Measurements from ENCODE around the gene TMEM240. TPM values are rescaled to one million over a fixed set of nuclear protein-coding genes. Genes with fewer than 3 reads are reported as not detected.
A peak's percentile ranks its signal among the peaks of the same experiment; 100 is the strongest.
"Not testable (repeated sequence)": the region's sequence is repeated elsewhere in the genome, so short reads cannot be mapped to it uniquely, and the experiment has no call there.

Gene TMEM240
- total and polyA plus RNA-seq, 2 donors (not counting 1 experiment from before 2014, with no cell fraction given), result 0.28 to 1.8 TPM

- H3K27ac Mint-ChIP-seq, result not testable (repeated sequence)
Measured at GRCh38 chr1:1513675-1514074, 26.7 kb downstream of the TMEM240 start.

GRCh38 chr1:1512425-1512824, 28.0 kb downstream of the TMEM240 start:
- H3K36me3 ChIP-seq (replicated peaks in 1 of 2; ENCODE audit: control extremely low read depth in 1 of 2, control insufficient read depth in 1 of 2, extremely low read depth in 1 of 2, insufficient read depth in 2 of 2, low read length in 1 of 2); H3K9me3 Mint-ChIP-seq (ENCODE audit: insufficient read depth); H4K20me1 ChIP-seq (ENCODE audit: control insufficient read depth, insufficient read depth, low read length, poor library complexity, severe bottlenecking); H3K4me2 ChIP-seq (replicated peaks; ENCODE audit: low read depth, low read length, poor library complexity, severe bottlenecking); H2AFZ ChIP-seq (ENCODE audit: insufficient read depth, low read depth, low read length, poor library complexity, severe bottlenecking); H3K27ac ChIP-seq (ENCODE audit: low read length in 2 of 2); H3K9me3 ChIP-seq (ENCODE audit: control extremely low read depth in 1 of 3, control insufficient read depth in 2 of 3, insufficient read depth in 1 of 3, low read length in 2 of 3); CTCF ChIA-PET; H3K27ac Mint-ChIP-seq; POLR2A ChIA-PET; H3K27me3 ChIP-seq (replicated peaks in 1 of 4; ENCODE audit: control extremely low read depth in 1 of 4, control insufficient read depth in 3 of 4, insufficient read depth in 4 of 4, low read length in 3 of 4); DNase-seq; H3K27me3 Mint-ChIP-seq: not testable (repeated sequence)
- H3K4me3 Mint-ChIP-seq, result peak overlapping the region; percentile 76
- peak overlapping the region in 3 of 5 experiments; percentile 19 to 91 (median 44) for H3K4me3 ChIP-seq (ENCODE audit: control extremely low read depth in 1 of 5, extremely low read depth in 1 of 5, insufficient read depth in 1 of 5, low read depth in 2 of 5, low read length in 4 of 5)
- peak; percentile 5 for ATAC-seq (ENCODE audit: low read depth)
- H3K79me2 ChIP-seq (ENCODE audit: control insufficient read depth, insufficient read depth, low read length), result peaks cover 12% of the 10 kb centered on the region
- H3K4me1 Mint-ChIP-seq, result peaks cover 13% of the 10 kb centered on the region
- H3K4me1 ChIP-seq (ENCODE audit: control insufficient read depth in 2 of 2, insufficient read depth in 2 of 2, low read length in 2 of 2), result peaks cover 6 to 10% of the 10 kb centered on the region in 2 donors
- WGBS (ENCODE audit: insufficient coverage), result 0% methylated on average over 5 of the region's 52 CpGs
- peak overlapping the region; percentile 69 for H3K9ac ChIP-seq (ENCODE audit: low read length)
- intact Hi-C loops (cut with micrococcal nuclease), result loop anchor here (1.0 to 2.0 kb wide), 2 partner anchors 62 to 103 kb away; partner anchors contain the start of genes MIB2 and SSU72

More at GRCh38 chr1:1513675-1514074, 26.7 kb downstream of the TMEM240 start:
- H3K36me3 ChIP-seq (replicated peaks in 1 of 2; ENCODE audit: control extremely low read depth in 1 of 2, control insufficient read depth in 1 of 2, extremely low read depth in 1 of 2, insufficient read depth in 2 of 2, low read length in 1 of 2); H3K9me3 ChIP-seq (ENCODE audit: control extremely low read depth in 1 of 3, control insufficient read depth in 2 of 3, insufficient read depth in 1 of 3, low read length in 2 of 3); H4K20me1 ChIP-seq (ENCODE audit: control insufficient read depth, insufficient read depth, low read length, poor library complexity, severe bottlenecking); CTCF ChIA-PET; H3K4me2 ChIP-seq (replicated peaks; ENCODE audit: low read depth, low read length, poor library complexity, severe bottlenecking); H2AFZ ChIP-seq (ENCODE audit: insufficient read depth, low read depth, low read length, poor library complexity, severe bottlenecking); H3K27me3 Mint-ChIP-seq; H3K27ac ChIP-seq (ENCODE audit: low read length in 2 of 2); H3K9ac ChIP-seq (ENCODE audit: low read length); H3K9me3 Mint-ChIP-seq (ENCODE audit: insufficient read depth); POLR2A ChIA-PET; ATAC-seq (ENCODE audit: low read depth); DNase-seq; H3K4me3 ChIP-seq (ENCODE audit: control extremely low read depth in 1 of 5, extremely low read depth in 1 of 5, insufficient read depth in 1 of 5, low read depth in 2 of 5, low read length in 4 of 5); H3K27me3 ChIP-seq (replicated peaks in 1 of 4; ENCODE audit: control extremely low read depth in 1 of 4, control insufficient read depth in 3 of 4, insufficient read depth in 4 of 4, low read length in 3 of 4): not testable (repeated sequence)
- H3K4me3 Mint-ChIP-seq, result peak overlapping the region; percentile 73
- Histone ChIP-seq H3K79me2 (ENCODE audit: control insufficient read depth, insufficient read depth, low read length) (peaks cover 12% of the 10 kb centered on the region), H3K4me1 (ENCODE audit: control insufficient read depth in 2 of 2, insufficient read depth in 2 of 2, low read length in 2 of 2) (peaks cover 6 to 10% of the 10 kb centered on the region in 2 donors)
- intact Hi-C loops (cut with micrococcal nuclease), result loop anchor here (2.0 kb wide), 1 partner anchor 61 kb away; the partner anchor contains the start of gene SSU72
- peaks cover 13% of the 10 kb centered on the region for H3K4me1 Mint-ChIP-seq
- WGBS (ENCODE audit: insufficient coverage), result 94% methylated on average over 12 of the region's 18 CpGs
